Aorta (tissue), 5 donors: ENCODE measurements around the gene RPL4. TPM values are rescaled to one million over a fixed set of nuclear protein-coding genes. Genes with fewer than 3 reads are reported as not detected.
"Not testable (repeated sequence)": the region's sequence is repeated elsewhere in the genome, so short reads cannot be mapped to it uniquely, and the experiment has no call there.

Experiments used
- ATAC-seq: fragments of 200-7000 bp; cut with Tn5 transposase; one replicate; pipeline ENCODE4 v1.9.1; 2022; ENCODE audit warnings: moderate library complexity; ENCODE audit not compliant: low FRiP score
- DNase-seq, 2 donors: peaks; one replicate each; pipeline ENCODE4 v3.0.0-alpha.2; 2020
- H3K27ac ChIP-seq, 2 donors: one replicate each; pipeline ENCODE4 v1.5.1; 2013; ENCODE audit warnings: low read length in 2 of 2, mild to moderate bottlenecking in 2 of 2, moderate library complexity in 2 of 2, control low read depth in 1 of 2, inconsistent platforms in 1 of 2, low read depth in 1 of 2
- H3K27me3 ChIP-seq, 2 donors: one replicate each; pipeline ENCODE4 v1.6.1; 2013; ENCODE audit warnings: control low read depth in 1 of 2, low read length in 1 of 2, mild to moderate bottlenecking in 1 of 2, moderate library complexity in 1 of 2; ENCODE audit not compliant: insufficient read depth in 2 of 2, control insufficient read depth in 1 of 2
- H3K36me3 ChIP-seq, 2 donors: one replicate each; pipeline ENCODE4 v1.6.1; 2013; ENCODE audit warnings: control low read depth in 1 of 2, low read length in 1 of 2, mild to moderate bottlenecking in 1 of 2; ENCODE audit not compliant: insufficient read depth in 2 of 2, control insufficient read depth in 1 of 2
- H3K4me1 ChIP-seq, 2 donors: one replicate each; pipeline ENCODE4 v1.6.1; 2013; ENCODE audit warnings: low read length in 2 of 2, control low read depth in 1 of 2, mild to moderate bottlenecking in 1 of 2, moderate library complexity in 1 of 2; ENCODE audit not compliant: insufficient read depth in 2 of 2, control insufficient read depth in 1 of 2
- H3K4me3 ChIP-seq, 2 donors: one replicate each; pipeline ENCODE4 v1.5.1; 2013; ENCODE audit warnings: low read length in 2 of 2, control low read depth in 1 of 2, mild to moderate bottlenecking in 1 of 2
- H3K9me3 ChIP-seq: one replicate; pipeline ENCODE4 v1.6.1; 2013; ENCODE audit warnings: mild to moderate bottlenecking, low read length; ENCODE audit not compliant: control insufficient read depth
- WGBS, 2 donors: extraction: QIAGEN DNeasy Blood & Tissue Kit; methylation state at CpG; one replicate each; pipeline ENCODE4 v1.1.7; 2013; 5-methylcytosine and 5-hydroxymethylcytosine counted together
- intact Hi-C, 2 donors: fragments of 100-400 bp; cut with DNase I; formaldehyde crosslinking; loops; one replicate each; pipeline versions ENCODE4 v1.14.2 to v1.15.0; 2022
- polyA plus RNA-seq, 2 donors: library from polyadenylated mRNA; stranded (reverse); fragments of 200-250 nt; gene quantifications; one replicate each; pipeline ENCODE4 v1.2.3, GENCODE V29; 2013
- total RNA-seq, 2 donors: library from RNA; stranded (reverse); fragmentation: NEBNext Ultra II Directional; extraction: Animal tissue kit (Norgen Biotek cat#: 25700); gene quantifications; one replicate each; pipeline ENCODE4 v1.2.1, GENCODE V29; 2021
- donor health status: healthy with polysubstance abuse.
- donor health status: Bipolar disorder and iron deficiency.
- donor health status: DM: no; HTN: no; CAD: no.
- donor health status: DM: no; HTN: no; CAD: no.
- donor health status: DM: yes; HTN: yes; CAD: no.

Gene RPL4
- total and polyA plus RNA-seq, 4 donors: 1,651 to 4,650 (median 2,383) TPM

- H3K4me3 ChIP-seq: no peak overlapping the region
- H3K4me1 ChIP-seq: peaks cover 0 to 2% of the 10 kb centered on the region in 2 donors
- H3K27ac ChIP-seq: no peak overlapping the region
- ATAC-seq (no peak), DNase-seq (no peak)
- 71 to 75% methylated on average over 8 of the region's 8 CpGs for WGBS, 2 donors
- no peaks in the 10 kb centered on the region for H3K36me3 ChIP-seq
- no peaks in the 10 kb centered on the region for H3K27me3 ChIP-seq
- intact Hi-C loops: no loop called here
- no peaks in the 10 kb centered on the region for H3K9me3 ChIP-seq
Observed at GRCh38 chr15:66472176-66472999, 32.3 kb downstream of the RPL4 start.

- H3K4me1 ChIP-seq, H3K36me3 ChIP-seq, DNase-seq, intact Hi-C loops, H3K9me3 ChIP-seq, H3K27me3 ChIP-seq, ATAC-seq, H3K27ac ChIP-seq, H3K4me3 ChIP-seq: not testable (repeated sequence)
- 74 to 78% methylated on average over 4 of the region's 4 CpGs for WGBS, 2 donors
Observed at GRCh38 chr15:66470825-66471224, 33.8 kb downstream of the RPL4 start.

- ATAC-seq, DNase-seq, H3K4me1 ChIP-seq, H3K27ac ChIP-seq, H3K27me3 ChIP-seq, H3K9me3 ChIP-seq, H3K36me3 ChIP-seq, H3K4me3 ChIP-seq, intact Hi-C loops: not testable (repeated sequence)
- 98% methylated on average over 11 of the region's 11 CpGs for WGBS, 2 donors
Observed at GRCh38 chr15:66467162-66468040, 37.3 kb downstream of the RPL4 start.

GRCh38 chr15:66465294-66465693, 39.4 kb downstream of the RPL4 start:
- H3K36me3 ChIP-seq, DNase-seq, ATAC-seq, H3K27me3 ChIP-seq, H3K4me3 ChIP-seq, H3K27ac ChIP-seq, H3K4me1 ChIP-seq, intact Hi-C loops, H3K9me3 ChIP-seq: not testable (repeated sequence)
- 95 to 97% methylated on average over 6 of the region's 6 CpGs for WGBS, 2 donors

GRCh38 chr15:66462627-66463026, 42.0 kb downstream of the RPL4 start:
- WGBS, 2 donors: 54 to 61% methylated on average over 4 of the region's 4 CpGs

GRCh38 chr15:66461917-66462316, 42.7 kb downstream of the RPL4 start:
- intact Hi-C loops: no loop called here
- ATAC-seq (no peak), DNase-seq (no peak)
- Histone ChIP-seq H3K4me3 (no peak overlapping the region), H3K27me3 (no peaks in the 10 kb centered on the region), H3K4me1 (peaks cover 0 to 3% of the 10 kb centered on the region in 2 donors), H3K9me3 (no peaks in the 10 kb centered on the region), H3K36me3 (no peaks in the 10 kb centered on the region), H3K27ac (no peak overlapping the region)
- WGBS, 2 donors: 99% methylated on average over 2 of the region's 2 CpGs

More at GRCh38 chr15:66462627-66463026, 42.0 kb downstream of the RPL4 start:
- intact Hi-C loops: no loop called here
- Histone ChIP-seq H3K27me3 (no peaks in the 10 kb centered on the region), H3K4me1 (peaks cover 0 to 3% of the 10 kb centered on the region in 2 donors), H3K9me3 (no peaks in the 10 kb centered on the region), H3K27ac (no peak overlapping the region), H3K36me3 (no peaks in the 10 kb centered on the region), H3K4me3 (no peak overlapping the region)
- ATAC-seq: no peak
- no peak for DNase-seq

GRCh38 chr15:66461294-66461693, 43.4 kb downstream of the RPL4 start:
- H3K9me3 ChIP-seq, intact Hi-C loops, H3K27me3 ChIP-seq, DNase-seq, H3K27ac ChIP-seq, ATAC-seq, H3K36me3 ChIP-seq, H3K4me3 ChIP-seq, H3K4me1 ChIP-seq: not testable (repeated sequence)
- 97 to 99% methylated on average over 6 of the region's 6 CpGs for WGBS, 2 donors

- H3K27me3 ChIP-seq: no peaks in the 10 kb centered on the region
- ATAC-seq: no peak
- H3K9me3 ChIP-seq: no peaks in the 10 kb centered on the region
- peaks cover 0 to 3% of the 10 kb centered on the region in 2 donors for H3K4me1 ChIP-seq
- H3K27ac ChIP-seq: no peak overlapping the region
- no peak overlapping the region for H3K4me3 ChIP-seq
- no peak for DNase-seq
- H3K36me3 ChIP-seq: no peaks in the 10 kb centered on the region
- 91 to 93% methylated on average over 3 of the region's 3 CpGs for WGBS, 2 donors
- intact Hi-C loops: no loop called here
Observed at GRCh38 chr15:66459818-66460615, 44.6 kb downstream of the RPL4 start.
